Measurements from ENCODE around the gene S100A2. TPM values are rescaled to one million over a fixed set of nuclear protein-coding genes. Genes with fewer than 3 reads are reported as not detected.
A peak's percentile ranks its signal among the peaks of the same experiment; 100 is the strongest.
"Not testable (repeated sequence)": the region's sequence is repeated elsewhere in the genome, so short reads cannot be mapped to it uniquely, and the experiment has no call there.

The S100A2 gene
- total and polyA plus RNA-seq, 2 experiments from 2014 or later, result 1.7 to 8.6 TPM

- TF ChIP-seq EZH2 (IDR thresholded peaks at IDR 0.05; ENCODE audit: insufficient read depth, poor library complexity, severe bottlenecking) (no peak), EZH2phosphoT487 (IDR thresholded peaks at IDR 0.05; ENCODE audit: insufficient read depth, low read depth) (no peak)
- Histone ChIP-seq H3K9ac (no peak overlapping the region), H3K4me1 (ENCODE audit: insufficient read depth) (peaks cover 30% of the 10 kb centered on the region), H3K79me2 (ENCODE audit: insufficient read depth) (no peaks in the 10 kb centered on the region), H3K36me3 (ENCODE audit: low read depth) (no peaks in the 10 kb centered on the region), H3K9me2 (ENCODE audit: insufficient read depth) (no peaks in the 10 kb centered on the region), H3K9me3 (ENCODE audit: low read depth) (no peaks in the 10 kb centered on the region), H3K4me3 (no peak overlapping the region), H3F3A (ENCODE audit: insufficient read depth) (peaks cover 31% of the 10 kb centered on the region), H4K20me1 (ENCODE audit: insufficient read depth) (no peaks in the 10 kb centered on the region), H3K4me2 (ENCODE audit: unreplicated experiment) (peak overlapping the region; percentile 34), H3K27me3 (replicated peaks; ENCODE audit: insufficient read depth) (no peaks in the 10 kb centered on the region), H2AFZ (no peak overlapping the region), H3K27ac (no peak overlapping the region)
- DNase-seq, result no peak
- 66 to 71% methylated on average over 9 of the region's 9 CpGs for WGBS, 2 experiments (ENCODE audit: low coverage in 1 of 2, low lambda C conversion rate in 2 of 2, missing lambda C conversion rate in 2 of 2)
- in situ Hi-C loops (cut with MboI), result no loop called here
These were observed 12.0 kb upstream of the S100A2 start for GRCh38 chr1:153577624-153578051.

- TF ChIP-seq EZH2phosphoT487 (IDR thresholded peaks at IDR 0.05; ENCODE audit: insufficient read depth, low read depth) (no peak), EZH2 (IDR thresholded peaks at IDR 0.05; ENCODE audit: insufficient read depth, poor library complexity, severe bottlenecking) (no peak)
- H3K79me2 ChIP-seq (ENCODE audit: insufficient read depth), result no peaks in the 10 kb centered on the region
- no peaks in the 10 kb centered on the region for H4K20me1 ChIP-seq (ENCODE audit: insufficient read depth)
- no peak overlapping the region for H3K27ac ChIP-seq
- H3K9me2 ChIP-seq (ENCODE audit: insufficient read depth), result no peaks in the 10 kb centered on the region
- no peak for DNase-seq
- H3F3A ChIP-seq (ENCODE audit: insufficient read depth), result peaks cover 33% of the 10 kb centered on the region
- no peak overlapping the region for H3K9ac ChIP-seq
- no peak overlapping the region for H2AFZ ChIP-seq
- WGBS, 2 experiments (ENCODE audit: low coverage in 1 of 2, low lambda C conversion rate in 2 of 2, missing lambda C conversion rate in 2 of 2), result 95 to 97% methylated on average over 4 of the region's 4 CpGs
- peaks cover 32% of the 10 kb centered on the region for H3K4me1 ChIP-seq (ENCODE audit: insufficient read depth)
- H3K9me3 ChIP-seq (ENCODE audit: low read depth), result no peaks in the 10 kb centered on the region
- H3K4me2 ChIP-seq (ENCODE audit: unreplicated experiment), result no peak overlapping the region
- H3K36me3 ChIP-seq (ENCODE audit: low read depth), result no peaks in the 10 kb centered on the region
- H3K27me3 ChIP-seq (replicated peaks; ENCODE audit: insufficient read depth), result no peaks in the 10 kb centered on the region
- in situ Hi-C loops (cut with MboI), result no loop called here
- no peak overlapping the region for H3K4me3 ChIP-seq
These were observed 11.5 kb upstream of the S100A2 start for GRCh38 chr1:153577138-153577537.

GRCh38 chr1:153575497-153575896 lies 9.9 kb upstream of the S100A2 start:
- H3K9ac ChIP-seq; H3K27ac ChIP-seq; H4K20me1 ChIP-seq (ENCODE audit: insufficient read depth); H3K27me3 ChIP-seq (replicated peaks; ENCODE audit: insufficient read depth); in situ Hi-C loops (cut with MboI); H3K36me3 ChIP-seq (ENCODE audit: low read depth); H3K4me2 ChIP-seq (ENCODE audit: unreplicated experiment); H2AFZ ChIP-seq; H3K9me2 ChIP-seq (ENCODE audit: insufficient read depth); H3K9me3 ChIP-seq (ENCODE audit: low read depth); H3K4me3 ChIP-seq; DNase-seq; H3K79me2 ChIP-seq (ENCODE audit: insufficient read depth): not testable (repeated sequence)
- 92 to 96% methylated on average over 9 to 10 of the region's 10 CpGs for WGBS, 2 experiments (ENCODE audit: low coverage in 1 of 2, low lambda C conversion rate in 2 of 2, missing lambda C conversion rate in 2 of 2)
- peaks cover 42% of the 10 kb centered on the region for H3F3A ChIP-seq (ENCODE audit: insufficient read depth)
- peaks cover 39% of the 10 kb centered on the region for H3K4me1 ChIP-seq (ENCODE audit: insufficient read depth)

- Histone ChIP-seq H3K4me1 (ENCODE audit: insufficient read depth) (peaks cover 39% of the 10 kb centered on the region), H3F3A (ENCODE audit: insufficient read depth) (peaks cover 42% of the 10 kb centered on the region)
- H3K9me3 ChIP-seq (ENCODE audit: low read depth); H3K36me3 ChIP-seq (ENCODE audit: low read depth); H2AFZ ChIP-seq; H3K27me3 ChIP-seq (replicated peaks; ENCODE audit: insufficient read depth); DNase-seq; H3K27ac ChIP-seq; H3K4me2 ChIP-seq (ENCODE audit: unreplicated experiment); H3K4me3 ChIP-seq; in situ Hi-C loops (cut with MboI); H3K79me2 ChIP-seq (ENCODE audit: insufficient read depth); H3K9me2 ChIP-seq (ENCODE audit: insufficient read depth); H3K9ac ChIP-seq; H4K20me1 ChIP-seq (ENCODE audit: insufficient read depth): not testable (repeated sequence)
- WGBS, 2 experiments (ENCODE audit: low coverage in 1 of 2, low lambda C conversion rate in 2 of 2, missing lambda C conversion rate in 2 of 2), result 93 to 100% methylated on average over 1 to 35 of the region's 35 CpGs
These were observed 9.4 kb upstream of the S100A2 start for GRCh38 chr1:153575081-153575491.

- no peak for DNase-seq
- H2AFZ ChIP-seq, result no peak overlapping the region
- peak overlapping the region; percentile 72 for H3K9ac ChIP-seq
- H3K36me3 ChIP-seq (ENCODE audit: low read depth), result no peaks in the 10 kb centered on the region
- H3F3A ChIP-seq (ENCODE audit: insufficient read depth), result peaks cover 27% of the 10 kb centered on the region
- H3K27me3 ChIP-seq (replicated peaks; ENCODE audit: insufficient read depth), result no peaks in the 10 kb centered on the region
- TF ChIP-seq EZH2phosphoT487 (IDR thresholded peaks at IDR 0.05; ENCODE audit: insufficient read depth, low read depth) (no peak), EZH2 (IDR thresholded peaks at IDR 0.05; ENCODE audit: insufficient read depth, poor library complexity, severe bottlenecking) (no peak)
- H3K9me2 ChIP-seq (ENCODE audit: insufficient read depth), result no peaks in the 10 kb centered on the region
- H3K4me2 ChIP-seq (ENCODE audit: unreplicated experiment), result peak overlapping the region; percentile 63
- H3K27ac ChIP-seq, result peak overlapping the region; percentile 89
- H3K79me2 ChIP-seq (ENCODE audit: insufficient read depth), result no peaks in the 10 kb centered on the region
- WGBS, 2 experiments (ENCODE audit: low coverage in 1 of 2, low lambda C conversion rate in 2 of 2, missing lambda C conversion rate in 2 of 2), result 75 to 78% methylated on average over 3 of the region's 3 CpGs
- in situ Hi-C loops (cut with MboI), result no loop called here
- no peak overlapping the region for H3K4me3 ChIP-seq
- H4K20me1 ChIP-seq (ENCODE audit: insufficient read depth), result no peaks in the 10 kb centered on the region
- H3K4me1 ChIP-seq (ENCODE audit: insufficient read depth), result peaks cover 32% of the 10 kb centered on the region
- H3K9me3 ChIP-seq (ENCODE audit: low read depth), result no peaks in the 10 kb centered on the region
These were observed 7.7 kb upstream of the S100A2 start for GRCh38 chr1:153573351-153573750.
